ENCODE data around the gene DYRK1A. TPM values are rescaled to one million over a fixed set of nuclear protein-coding genes. Genes with fewer than 3 reads are reported as not detected.

The DYRK1A gene
- total and polyA plus RNA-seq, 3 experiments from 2014 or later, result 3.7 to 69.6 (median 66.1) TPM

GRCh38 chr21:37555672-37556261 is 189.2 kb downstream of the DYRK1A start:
- CTCF ChIA-PET, result interaction anchor here (1.2 kb wide), 1 partner anchor 8 kb away, joined by 5 read pairs; no protein-coding TSS in a partner anchor
- POLR2A ChIA-PET, result no interaction called here
- H3K4me1 ChIP-seq (ENCODE audit: insufficient read depth, low read length), result no peaks in the 10 kb centered on the region

GRCh38 chr21:37557261-37557950 is 190.8 kb downstream of the DYRK1A start:
- no peak for DNase-seq
- H3K4me3 ChIP-seq (ENCODE audit: low read length), result no peak overlapping the region
- H3K27ac Mint-ChIP-seq, result peak overlapping the region in 1 of 8 donors; percentile 86
- ChIA-PET POLR2A (no interaction called here), CTCF (no interaction called here)
- H3K27me3 ChIP-seq (ENCODE audit: insufficient read depth, low read length, poor library complexity, severe bottlenecking), result no peaks in the 10 kb centered on the region
- no peaks in the 10 kb centered on the region for H3K4me1 Mint-ChIP-seq
- H3K9me3 Mint-ChIP-seq, result peaks cover 0 to 3% (median 0%) of the 10 kb centered on the region in 5 donors
- no peaks in the 10 kb centered on the region for H3K36me3 ChIP-seq (ENCODE audit: insufficient read depth, low read length)
- no peaks in the 10 kb centered on the region for H3K36me3 Mint-ChIP-seq
- H3K27me3 Mint-ChIP-seq, result peaks cover 3 to 30% of the 10 kb centered on the region in 2 donors
- no peaks in the 10 kb centered on the region for H3K9me3 ChIP-seq (ENCODE audit: low read length)
- H3K27ac ChIP-seq (ENCODE audit: low read depth, low read length), result no peak overlapping the region
- H3K4me3 Mint-ChIP-seq, result no peak overlapping the region
- H3K4me1 ChIP-seq (ENCODE audit: insufficient read depth, low read length), result no peaks in the 10 kb centered on the region

More at GRCh38 chr21:37555672-37556261, 189.2 kb downstream of the DYRK1A start:
- Histone ChIP-seq H3K4me3 (ENCODE audit: low read length) (no peak overlapping the region), H3K36me3 (ENCODE audit: insufficient read depth, low read length) (no peaks in the 10 kb centered on the region), H3K27me3 (ENCODE audit: insufficient read depth, low read length, poor library complexity, severe bottlenecking) (no peaks in the 10 kb centered on the region), H3K27ac (ENCODE audit: low read depth, low read length) (no peak overlapping the region), H3K9me3 (ENCODE audit: low read length) (no peaks in the 10 kb centered on the region)
- DNase-seq, result no peak
- Mint-ChIP-seq H3K27me3 (peaks cover 3 to 32% of the 10 kb centered on the region in 2 donors), H3K36me3 (no peaks in the 10 kb centered on the region), H3K4me3 (no peak overlapping the region), H3K4me1 (no peaks in the 10 kb centered on the region), H3K9me3 (peaks cover 0 to 3% (median 0%) of the 10 kb centered on the region in 5 donors), H3K27ac (no peak overlapping the region)

DNA sequence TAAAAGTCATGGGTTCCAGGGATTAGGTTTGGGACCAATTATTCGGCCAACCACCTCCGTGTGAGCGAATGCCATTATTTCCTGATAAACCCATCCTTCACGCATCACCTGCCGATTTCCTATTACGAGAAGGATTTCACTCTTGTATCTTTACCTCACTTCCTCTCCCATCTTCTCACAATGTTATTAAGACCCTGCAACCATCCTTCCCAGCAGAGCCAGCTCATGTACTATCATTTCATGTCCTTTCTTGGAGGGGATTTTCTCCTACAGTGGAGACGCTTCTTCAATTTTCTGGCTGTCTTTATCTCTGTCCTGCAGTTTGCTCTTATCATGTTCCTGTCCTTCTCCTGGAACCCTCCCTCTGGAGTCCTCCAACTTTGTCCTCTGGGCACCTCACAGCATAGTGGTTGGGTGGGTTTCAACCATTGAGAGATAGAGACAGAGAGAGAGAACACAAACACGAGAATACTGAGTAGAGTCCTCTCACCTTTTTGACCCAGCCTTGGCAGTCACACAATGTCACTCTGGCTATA is 192.2 kb downstream of the DYRK1A start:
- H3K27me3 ChIP-seq (ENCODE audit: insufficient read depth, low read length, poor library complexity, severe bottlenecking), result no peaks in the 10 kb centered on the region
- CTCF ChIA-PET, result no interaction called here

GRCh38 chr21:37560385-37560784 is 193.8 kb downstream of the DYRK1A start:
- peak overlapping the region in 1 of 8 donors; percentile 33 for H3K27ac Mint-ChIP-seq
- peaks cover 16% of the 10 kb centered on the region for H3K4me1 ChIP-seq (ENCODE audit: insufficient read depth, low read length)
- H3K27me3 ChIP-seq (ENCODE audit: insufficient read depth, low read length, poor library complexity, severe bottlenecking), result no peaks in the 10 kb centered on the region
- peaks cover 0 to 5% (median 0%) of the 10 kb centered on the region in 3 donors for H3K36me3 Mint-ChIP-seq
- no peak overlapping the region for H3K4me3 Mint-ChIP-seq
- no peak for DNase-seq
- H3K27ac ChIP-seq (ENCODE audit: low read depth, low read length), result no peak overlapping the region
- ChIA-PET POLR2A (interaction anchor here (0.5 kb wide), 1 partner anchor 408 kb away, joined by 5 read pairs; no protein-coding TSS in a partner anchor), CTCF (no interaction called here)
- peaks cover 3 to 14% of the 10 kb centered on the region in 2 donors for H3K27me3 Mint-ChIP-seq
- no peaks in the 10 kb centered on the region for H3K36me3 ChIP-seq (ENCODE audit: insufficient read depth, low read length)
- no peak overlapping the region for H3K4me3 ChIP-seq (ENCODE audit: low read length)
- peaks cover 17 to 21% (median 18%) of the 10 kb centered on the region in 3 donors for H3K4me1 Mint-ChIP-seq
- H3K9me3 Mint-ChIP-seq, result peaks cover 0 to 3% (median 0%) of the 10 kb centered on the region in 5 donors
- no peaks in the 10 kb centered on the region for H3K9me3 ChIP-seq (ENCODE audit: low read length)

More for the DNA sequence above, 192.2 kb downstream of the DYRK1A start:
- H3K27ac Mint-ChIP-seq, result peak overlapping the region in 1 of 8 donors; percentile 38
- peaks cover 7% of the 10 kb centered on the region for H3K4me1 ChIP-seq (ENCODE audit: insufficient read depth, low read length)
- no peaks in the 10 kb centered on the region for H3K36me3 Mint-ChIP-seq
- H3K4me3 ChIP-seq (ENCODE audit: low read length), result no peak overlapping the region
- H3K4me3 Mint-ChIP-seq, result no peak overlapping the region
- H3K9me3 ChIP-seq (ENCODE audit: low read length), result no peaks in the 10 kb centered on the region
- peaks cover 0 to 3% (median 0%) of the 10 kb centered on the region in 5 donors for H3K9me3 Mint-ChIP-seq
- POLR2A ChIA-PET, result no interaction called here
- no peaks in the 10 kb centered on the region for H3K36me3 ChIP-seq (ENCODE audit: insufficient read depth, low read length)
- peaks cover 4 to 9% (median 7%) of the 10 kb centered on the region in 3 donors for H3K4me1 Mint-ChIP-seq
- no peak for DNase-seq
- H3K27ac ChIP-seq (ENCODE audit: low read depth, low read length), result no peak overlapping the region
- H3K27me3 Mint-ChIP-seq, result peaks cover 3 to 22% of the 10 kb centered on the region in 2 donors

GRCh38 chr21:37561506-37561905 is 194.9 kb downstream of the DYRK1A start:
- POLR2A ChIA-PET, result no interaction called here
- no peak overlapping the region for H3K4me3 ChIP-seq (ENCODE audit: low read length)
- H3K4me3 Mint-ChIP-seq, result peak overlapping the region in 3 of 7 donors; percentile 61 to 98 (median 97)
- H3K4me1 ChIP-seq (ENCODE audit: insufficient read depth, low read length), result peaks cover 16% of the 10 kb centered on the region
- H3K27ac Mint-ChIP-seq, result peak overlapping the region in 1 of 8 donors; percentile 100
- no peak overlapping the region for H3K27ac ChIP-seq (ENCODE audit: low read depth, low read length)
- H3K9me3 ChIP-seq (ENCODE audit: low read length), result no peaks in the 10 kb centered on the region
- H3K27me3 ChIP-seq (ENCODE audit: insufficient read depth, low read length, poor library complexity, severe bottlenecking), result no peaks in the 10 kb centered on the region
- peaks cover 0 to 5% (median 0%) of the 10 kb centered on the region in 3 donors for H3K36me3 Mint-ChIP-seq
- peaks cover 17 to 28% (median 19%) of the 10 kb centered on the region in 3 donors for H3K4me1 Mint-ChIP-seq
- H3K36me3 ChIP-seq (ENCODE audit: insufficient read depth, low read length), result no peaks in the 10 kb centered on the region
- H3K9me3 Mint-ChIP-seq, result peaks cover 0 to 3% (median 0%) of the 10 kb centered on the region in 5 donors
- no peak for DNase-seq
- CTCF ChIA-PET, result no interaction called here
- H3K27me3 Mint-ChIP-seq, result peaks cover 3 to 5% of the 10 kb centered on the region in 2 donors

GRCh38 chr21:37561941-37562919 is 195.7 kb downstream of the DYRK1A start:
- Mint-ChIP-seq H3K27me3 (peaks cover under 1 to 4% of the 10 kb centered on the region in 2 donors), H3K36me3 (peaks cover 0 to 5% (median 0%) of the 10 kb centered on the region in 3 donors), H3K4me3 (peak overlapping the region; percentile 94 to 99 (median 98)), H3K4me1 (peaks cover 17 to 28% (median 19%) of the 10 kb centered on the region in 3 donors), H3K27ac (peak overlapping the region in 6 of 8 donors; percentile 82 to 100 (median 100)), H3K9me3 (peaks cover 0 to 3% (median 0%) of the 10 kb centered on the region in 5 donors)
- Histone ChIP-seq H3K4me1 (ENCODE audit: insufficient read depth, low read length) (peaks cover 16% of the 10 kb centered on the region), H3K36me3 (ENCODE audit: insufficient read depth, low read length) (no peaks in the 10 kb centered on the region), H3K4me3 (ENCODE audit: low read length) (no peak overlapping the region), H3K27me3 (ENCODE audit: insufficient read depth, low read length, poor library complexity, severe bottlenecking) (no peaks in the 10 kb centered on the region), H3K9me3 (ENCODE audit: low read length) (no peaks in the 10 kb centered on the region), H3K27ac (ENCODE audit: low read depth, low read length) (peak overlapping the region; percentile 97)
- CTCF ChIA-PET, result interaction anchor here (2.0 kb wide), 1 partner anchor 44 kb away, joined by 7 read pairs; no protein-coding TSS in a partner anchor
- no peak for DNase-seq
- POLR2A ChIA-PET, result no interaction called here

- Mint-ChIP-seq H3K36me3 (peaks cover 0 to 5% (median 0%) of the 10 kb centered on the region in 3 donors), H3K4me1 (peaks cover 17 to 28% (median 19%) of the 10 kb centered on the region in 3 donors), H3K27me3 (no peaks in the 10 kb centered on the region), H3K27ac (peak overlapping the region; percentile 90 to 100 (median 100)), H3K9me3 (peaks cover 0 to 3% (median 0%) of the 10 kb centered on the region in 5 donors), H3K4me3 (peak overlapping the region; percentile 94 to 99 (median 98))
- H3K27me3 ChIP-seq (ENCODE audit: insufficient read depth, low read length, poor library complexity, severe bottlenecking), result no peaks in the 10 kb centered on the region
- peaks cover 16% of the 10 kb centered on the region for H3K4me1 ChIP-seq (ENCODE audit: insufficient read depth, low read length)
- no peaks in the 10 kb centered on the region for H3K9me3 ChIP-seq (ENCODE audit: low read length)
- peak overlapping the region; percentile 97 for H3K4me3 ChIP-seq (ENCODE audit: low read length)
- H3K36me3 ChIP-seq (ENCODE audit: insufficient read depth, low read length), result no peaks in the 10 kb centered on the region
- DNase-seq, result peak in 2 of 5 donors; percentile 5 to 50
- CTCF ChIA-PET, result interaction anchor here (0.8 to 2.5 kb wide), 14 partner anchors 9 to 440 kb away, joined by 3 to 10 read pairs (median 4); partner anchors contain the start of gene VPS26C
- H3K27ac ChIP-seq (ENCODE audit: low read depth, low read length), result peak overlapping the region; percentile 97
- POLR2A ChIA-PET, result interaction anchor here (0.7 to 1.5 kb wide), 10 partner anchors 194 to 1824 kb away, joined by 3 to 15 read pairs (median 4); partner anchors contain the start of genes BRWD1, DYRK1A, PSMG1 and VPS26C
Measured at GRCh38 chr21:37562920-37563640, 196.5 kb downstream of the DYRK1A start.

Data from CD8-positive, alpha-beta memory T cell (primary cell).